ENCODE data around the gene MARCKSL1. TPM values are rescaled to one million over a fixed set of nuclear protein-coding genes. Genes with fewer than 3 reads are reported as not detected.

MARCKSL1 gene
- total RNA-seq, 1 experiment from 2014 or later, result 457 TPM

- no CpG with 5 or more reads among the region's 11 CpGs for WGBS (ENCODE audit: extremely low coverage, insufficient read length, low lambda C conversion rate)
Measured at GRCh38 chr1:32341186-32341757, 5.2 kb upstream of the MARCKSL1 start.

More at GRCh38 chr1:32341186-32341757, 5.2 kb upstream of the MARCKSL1 start:
- Histone ChIP-seq H3K27ac (ENCODE audit: insufficient read length, low read depth, low read length) (no peak overlapping the region), H2BK5ac (ENCODE audit: insufficient read length, low read length) (no peak overlapping the region), H3K4me2 (ENCODE audit: insufficient read depth, insufficient read length, low read length) (no peak overlapping the region), H4K20me1 (ENCODE audit: control insufficient read depth, insufficient read depth, insufficient read length) (no peaks in the 10 kb centered on the region), H3K27me3 (ENCODE audit: insufficient read depth, low read length) (peaks cover 2% of the 10 kb centered on the region; the same call in 1 of the 2 replicates), H3K23me2 (ENCODE audit: insufficient read length, low read depth, low read length, poor library complexity, severe bottlenecking) (peaks cover 2% of the 10 kb centered on the region), H3K18ac (ENCODE audit: insufficient read length, low read depth, low read length) (no peak overlapping the region), H4K91ac (ENCODE audit: insufficient read length, low read depth, low read length) (no peak overlapping the region), H3K14ac (ENCODE audit: insufficient read depth, low read length) (no peak overlapping the region; the same call in 1 of the 2 replicates), H4K8ac (replicated peaks; ENCODE audit: insufficient read length, low read depth, low read length) (no peak overlapping the region), H3K79me2 (ENCODE audit: insufficient read depth, low read length) (no peaks in the 10 kb centered on the region), H3K23ac (ENCODE audit: insufficient read length, low read depth, low read length) (no peak overlapping the region), H3K79me1 (ENCODE audit: insufficient read depth, low read depth, low read length, poor library complexity, severe bottlenecking) (no peaks in the 10 kb centered on the region), H2AFZ (ENCODE audit: low read length) (no peak overlapping the region), H3T11ph (ENCODE audit: low read length) (no peak overlapping the region), H2BK20ac (ENCODE audit: low read depth, low read length, poor library complexity, severe bottlenecking) (no peak overlapping the region), H2BK15ac (ENCODE audit: low read depth, low read length) (no peak overlapping the region), H2AK5ac (ENCODE audit: insufficient read length, low read length) (no peak overlapping the region), H3K9ac (ENCODE audit: extremely low read depth, insufficient read length, low read length) (no peak overlapping the region), H3K4me1 (ENCODE audit: insufficient read depth, low read length) (no peaks in the 10 kb centered on the region), H3K4ac (ENCODE audit: low read depth, low read length) (no peak overlapping the region), H2BK12ac (ENCODE audit: insufficient read length, low read depth, low read length) (no peak overlapping the region), H3K56ac (ENCODE audit: insufficient read length, low read depth, low read length) (no peak overlapping the region), H3K9me3 (ENCODE audit: control insufficient read depth, low read depth, low read length) (no peaks in the 10 kb centered on the region), H4K5ac (ENCODE audit: insufficient read length, low read depth, low read length) (no peak overlapping the region), H2BK120ac (ENCODE audit: low read depth, low read length, poor library complexity, severe bottlenecking) (no peak overlapping the region)
- H3K27me3 Mint-ChIP-seq (ENCODE audit: low read depth), result peaks cover 41% of the 10 kb centered on the region
- peaks cover 19 to 29% of the 10 kb centered on the region in 2 experiments for H3K4me1 Mint-ChIP-seq
- no peak overlapping the region; a peak in 1 of 7 replicates for H3K27ac Mint-ChIP-seq
- no peaks in the 10 kb centered on the region for H3K36me3 Mint-ChIP-seq (ENCODE audit: insufficient read depth in 1 of 3, low read depth in 3 of 3)
- DNase-seq, result no peak
- no peaks in the 10 kb centered on the region for H3K9me3 Mint-ChIP-seq
- no peak overlapping the region for H3K4me3 Mint-ChIP-seq
- TF ChIP-seq CTCF (conservative IDR thresholded peaks at IDR 0.05), result no peak

All from H9 (cell line).